Measurements from ENCODE around the gene TSPEAR.

The TSPEAR gene

GRCh38 chr21:44523567-44524413, 187.6 kb downstream of the TSPEAR start:
- Histone ChIP-seq H3K4me2 (no peak overlapping the region), H3K27me3 (no peaks in the 10 kb centered on the region), H3K4me3 (no peak overlapping the region), H3K9ac (no peak overlapping the region), H3K4me1 (no peaks in the 10 kb centered on the region), H3K9me3 (replicated peaks in 1 of 11) (peaks cover 13 to 33% (median 24%) of the 10 kb centered on the region in 11 experiments; a peak in 21 of 22 replicates), H3K27ac (no peak overlapping the region), H4K20me1 (no peaks in the 10 kb centered on the region), H3K36me3 (no peaks in the 10 kb centered on the region)
- no peak for TF ChIP-seq Cebpa-rat (IDR thresholded peaks at IDR 0.05)

GRCh38 chr21:44522753-44523204, 188.6 kb downstream of the TSPEAR start:
- TF ChIP-seq Cebpa-rat (IDR thresholded peaks at IDR 0.05), result no peak
- peaks cover 13 to 33% (median 24%) of the 10 kb centered on the region in 11 experiments; a peak in 21 of 22 replicates for H3K9me3 ChIP-seq (replicated peaks in 1 of 11)
- no peak overlapping the region for H3K4me2 ChIP-seq
- no peak overlapping the region for H3K9ac ChIP-seq
- H3K27ac ChIP-seq, result no peak overlapping the region
- H3K36me3 ChIP-seq, result no peaks in the 10 kb centered on the region
- H3K4me1 ChIP-seq, result no peaks in the 10 kb centered on the region
- no peak overlapping the region for H3K4me3 ChIP-seq
- no peaks in the 10 kb centered on the region for H4K20me1 ChIP-seq
- H3K27me3 ChIP-seq, result no peaks in the 10 kb centered on the region

GRCh38 chr21:44521928-44522752, 189.2 kb downstream of the TSPEAR start:
- TF ChIP-seq Cebpa-rat (IDR thresholded peaks at IDR 0.05), result no peak
- Histone ChIP-seq H3K27ac (no peak overlapping the region), H3K4me2 (no peak overlapping the region), H3K9me3 (replicated peaks in 1 of 11) (peaks cover 13 to 37% (median 26%) of the 10 kb centered on the region in 11 experiments; a peak in 21 of 22 replicates), H3K36me3 (no peaks in the 10 kb centered on the region), H3K9ac (no peak overlapping the region), H4K20me1 (no peaks in the 10 kb centered on the region), H3K4me3 (no peak overlapping the region), H3K27me3 (no peaks in the 10 kb centered on the region), H3K4me1 (no peaks in the 10 kb centered on the region)

- H3K27ac ChIP-seq, result no peak overlapping the region
- H3K4me2 ChIP-seq, result no peak overlapping the region
- H3K4me1 ChIP-seq, result peaks cover 0 to under 1% (median 0%) of the 10 kb centered on the region in 10 experiments; a peak in 2 of 20 replicates
- TF ChIP-seq Cebpa-rat (IDR thresholded peaks at IDR 0.05), result no peak
- H3K36me3 ChIP-seq, result no peaks in the 10 kb centered on the region
- H4K20me1 ChIP-seq, result no peaks in the 10 kb centered on the region
- peaks cover 13 to 45% (median 26%) of the 10 kb centered on the region in 11 experiments; a peak in 21 of 22 replicates for H3K9me3 ChIP-seq (replicated peaks in 1 of 11)
- no peaks in the 10 kb centered on the region for H3K27me3 ChIP-seq
- H3K4me3 ChIP-seq, result no peak overlapping the region
- H3K9ac ChIP-seq, result no peak overlapping the region
These were observed 190.0 kb downstream of the TSPEAR start for GRCh38 chr21:44521301-44521927.

- H3K9me3 ChIP-seq (replicated peaks in 1 of 11), result peaks cover 13 to 43% (median 25%) of the 10 kb centered on the region in 11 experiments; a peak in 21 of 22 replicates
- no peaks in the 10 kb centered on the region for H3K27me3 ChIP-seq
- no peaks in the 10 kb centered on the region for H4K20me1 ChIP-seq
- H3K36me3 ChIP-seq, result no peaks in the 10 kb centered on the region
- H3K9ac ChIP-seq, result no peak overlapping the region
- H3K27ac ChIP-seq, result no peak overlapping the region
- no peak overlapping the region for H3K4me2 ChIP-seq
- H3K4me1 ChIP-seq, result peaks cover 0 to 9% (median 4%) of the 10 kb centered on the region in 10 experiments; a peak in 15 of 20 replicates
- no peak for TF ChIP-seq Cebpa-rat (IDR thresholded peaks at IDR 0.05)
- H3K4me3 ChIP-seq, result no peak overlapping the region
These were observed 190.8 kb downstream of the TSPEAR start for GRCh38 chr21:44520326-44521300.

- TF ChIP-seq Cebpa-rat (IDR thresholded peaks at IDR 0.05), result no peak
- no peak overlapping the region for H3K4me2 ChIP-seq
- H4K20me1 ChIP-seq, result no peaks in the 10 kb centered on the region
- H3K27me3 ChIP-seq, result no peaks in the 10 kb centered on the region
- no peak overlapping the region for H3K27ac ChIP-seq
- H3K4me3 ChIP-seq, result no peak overlapping the region
- peaks cover 0 to 18% (median 14%) of the 10 kb centered on the region in 10 experiments; a peak in 17 of 20 replicates for H3K4me1 ChIP-seq
- H3K9me3 ChIP-seq (replicated peaks in 1 of 11), result peaks cover 8 to 33% (median 16%) of the 10 kb centered on the region in 11 experiments; a peak in 21 of 22 replicates
- no peak overlapping the region for H3K9ac ChIP-seq
- H3K36me3 ChIP-seq, result no peaks in the 10 kb centered on the region
These were observed 191.7 kb downstream of the TSPEAR start for GRCh38 chr21:44519346-44520325.

- no peaks in the 10 kb centered on the region for H3K36me3 ChIP-seq
- no peak for TF ChIP-seq Cebpa-rat (IDR thresholded peaks at IDR 0.05)
- H3K4me3 ChIP-seq, result no peak overlapping the region
- H3K4me2 ChIP-seq, result no peak overlapping the region
- 0 out of 22 replicates have a peak, but pooled peaks cover 0 to 6% (median 0%) of the 10 kb centered on the region in 11 experiments for H4K20me1 ChIP-seq
- H3K27ac ChIP-seq, result no peak overlapping the region
- no peak overlapping the region for H3K9ac ChIP-seq
- H3K9me3 ChIP-seq (replicated peaks in 1 of 11), result peaks cover 0 to 24% (median 6%) of the 10 kb centered on the region in 11 experiments; a peak in 19 of 22 replicates
- no peaks in the 10 kb centered on the region for H3K27me3 ChIP-seq
- peaks cover 0 to 28% (median 21%) of the 10 kb centered on the region in 10 experiments; a peak in 17 of 20 replicates for H3K4me1 ChIP-seq
These were observed 192.7 kb downstream of the TSPEAR start for GRCh38 chr21:44518686-44519085.

Measured in BLaER1 treated with 17β-estradiol and CSF1 and Interleukin-3, amounts not matched to agents 10 nM and 100 nM (cell line).